Neural cell (in vitro differentiated cells): Measurements from ENCODE around the gene TTC39C. TPM values are rescaled to one million over a fixed set of nuclear protein-coding genes. Genes with fewer than 3 reads are reported as not detected.

ENCODE experiments used
- H2AFZ ChIP-seq: fragments of 200-600, 300-800 bp; sonication (generic), shearing (Covaris generic); 2 replicates; pipeline ENCODE4 v1.6.0; 2014; ENCODE audit warnings: low read depth, mild to moderate bottlenecking, antibody characterized with exemption, low read length, moderate library complexity
- H3F3A ChIP-seq: fragments of 200-600 bp; shearing (Covaris generic); 2 replicates; pipeline ENCODE4 v1.6.1; 2016; ENCODE audit warnings: mild to moderate bottlenecking, moderate library complexity, mixed read lengths, antibody characterized with exemption, low read length; ENCODE audit not compliant: insufficient read depth, poor library complexity, severe bottlenecking
- H3K27ac ChIP-seq: fragments of 200-600, 300-800 bp; sonication (generic), shearing (Covaris generic); 2 replicates; pipeline ENCODE4 v1.5.1; 2014; ENCODE audit warnings: mild to moderate bottlenecking, low read length, moderate library complexity
- H3K27me3 ChIP-seq: fragments of 300-800, 200-600 bp; sonication (generic), shearing (Covaris generic); 2 replicates; pipeline ENCODE4 v1.6.0; 2014; ENCODE audit warnings: mild to moderate bottlenecking, low read depth, low read length, moderate library complexity; ENCODE audit not compliant: insufficient read depth
- H3K36me3 ChIP-seq: fragments of 300-800, 200-600 bp; sonication (generic), shearing (Covaris generic); 2 replicates; pipeline ENCODE4 v1.5.1; 2014; ENCODE audit warnings: mild to moderate bottlenecking, antibody characterized with exemption, low read length, moderate library complexity; ENCODE audit not compliant: insufficient read depth
- H3K4me2 ChIP-seq: fragments of 300-800, 200-600 bp; sonication (generic), shearing (Covaris generic); 2 replicates; pipeline ENCODE4 v1.6.0; 2014; ENCODE audit warnings: mild to moderate bottlenecking, low read length
- H3K4me3 ChIP-seq: fragments of 300-800, 200-600 bp; sonication (generic), shearing (Covaris generic); 2 replicates; pipeline ENCODE4 v1.5.1; 2014; ENCODE audit warnings: mild to moderate bottlenecking, low read length, moderate library complexity
- H3K79me2 ChIP-seq: fragments of 200-600 bp; shearing (Covaris generic); replicated peaks from 2 replicates; pipeline ENCODE4 v1.6.0; 2014; ENCODE audit warnings: mild to moderate bottlenecking, low read length, moderate library complexity; ENCODE audit not compliant: insufficient read depth
- H3K9ac ChIP-seq: fragments of 300-800, 200-600 bp; sonication (generic), shearing (Covaris generic); 2 replicates; pipeline ENCODE4 v1.6.1; 2016; ENCODE audit warnings: mild to moderate bottlenecking, low read length, mixed read lengths
- H3K9me2 ChIP-seq: fragments of 200-600 bp; shearing (Covaris generic); 2 replicates; pipeline ENCODE4 v1.6.1; 2016; ENCODE audit warnings: mild to moderate bottlenecking, low read length, mixed read lengths; ENCODE audit not compliant: insufficient read depth
- H3K9me3 ChIP-seq: fragments of 200-600, 300-800 bp; sonication (generic), shearing (Covaris generic); 2 replicates; pipeline ENCODE4 v1.6.1; 2016; ENCODE audit warnings: mild to moderate bottlenecking, mixed run types, low read length, moderate library complexity, mixed read lengths
- H4K20me1 ChIP-seq: fragments of 200-600 bp; shearing (Covaris generic); 2 replicates; pipeline ENCODE4 v1.6.1; 2016; ENCODE audit warnings: mild to moderate bottlenecking, mixed run types; ENCODE audit not compliant: insufficient read depth
- CTCF ChIP-seq: fragments of 450-650 bp; IDR thresholded peaks from 2 replicates; pipeline ENCODE4 v1.5.1; 2014; ENCODE audit warnings: antibody characterized with exemption, mild to moderate bottlenecking, moderate library complexity; ENCODE audit not compliant: poor library complexity, severe bottlenecking
- EP300 ChIP-seq: fragments of 450-650 bp; conservative IDR thresholded peaks from 2 replicates; pipeline ENCODE4 v1.6.1; 2014; ENCODE audit warnings: antibody characterized with exemption, mild to moderate bottlenecking, moderate library complexity; ENCODE audit not compliant: poor library complexity, severe bottlenecking
- EZH2 ChIP-seq: fragments of 200-600, 300-800 bp; shearing (Covaris generic), sonication (generic); IDR thresholded peaks from 2 replicates; pipeline ENCODE4 v1.6.1; 2014; ENCODE audit warnings: antibody characterized with exemption, low read length, borderline replicate concordance, mild to moderate bottlenecking; ENCODE audit not compliant: insufficient read depth, poor library complexity, severe bottlenecking
- MXI1 ChIP-seq: fragments of 450-650 bp; conservative IDR thresholded peaks from 2 replicates; pipeline ENCODE4 v1.6.1; 2014; ENCODE audit warnings: antibody characterized with exemption, mild to moderate bottlenecking; ENCODE audit not compliant: poor library complexity, severe bottlenecking
- POLR2AphosphoS5 ChIP-seq: IDR thresholded peaks from 2 replicates; pipeline ENCODE4 v1.6.1; 2012
- RAD21 ChIP-seq: fragments of 450-650 bp; conservative IDR thresholded peaks from 2 replicates; pipeline ENCODE4 v1.6.1; 2014; ENCODE audit warnings: antibody characterized with exemption, mild to moderate bottlenecking, moderate library complexity
- REST ChIP-seq: IDR thresholded peaks from 2 replicates; pipeline ENCODE4 v1.6.1; 2012; ENCODE audit warnings: borderline replicate concordance
- SMC3 ChIP-seq: fragments of 450-650 bp; conservative IDR thresholded peaks from 2 replicates; pipeline ENCODE4 v1.6.1; 2014; ENCODE audit warnings: antibody characterized with exemption, mild to moderate bottlenecking, moderate library complexity; ENCODE audit not compliant: poor library complexity
- TAF1 ChIP-seq: IDR thresholded peaks from 2 replicates; pipeline ENCODE4 v1.6.1; 2012; ENCODE audit warnings: low read depth
- polyA plus RNA-seq: library from polyadenylated mRNA; depleted of rRNA; stranded (reverse); fragments of >200 nt; gene quantifications from 2 replicates; pipeline ENCODE4 v1.2.3, GENCODE V29; 2014

The TTC39C gene
- polyA plus RNA-seq, 1 donor from 2014 or later = 19.9 TPM

- no peak overlapping the region for H3K4me3 ChIP-seq
- H4K20me1 ChIP-seq = no peaks in the 10 kb centered on the region
- H3K27me3 ChIP-seq = no peaks in the 10 kb centered on the region
- H3K4me2 ChIP-seq = no peak overlapping the region
- no peak overlapping the region for H2AFZ ChIP-seq
- no peak overlapping the region for H3K9ac ChIP-seq
- H3K79me2 ChIP-seq = peaks cover 3% of the 10 kb centered on the region
- no peak for TF ChIP-seq MXI1
- TF ChIP-seq RAD21 = no peak
- no peak for TF ChIP-seq CTCF
- no peak for TF ChIP-seq TAF1
- TF ChIP-seq REST = no peak
- TF ChIP-seq EZH2 = no peak
- no peak for TF ChIP-seq POLR2AphosphoS5
- TF ChIP-seq EP300 = no peak
- TF ChIP-seq SMC3 = no peak
- no peaks in the 10 kb centered on the region for H3F3A ChIP-seq
- H3K9me2 ChIP-seq = no peaks in the 10 kb centered on the region
- no peak overlapping the region for H3K27ac ChIP-seq
- no peaks in the 10 kb centered on the region for H3K36me3 ChIP-seq
- no peaks in the 10 kb centered on the region for H3K9me3 ChIP-seq
These were observed 9.9 kb downstream of the TTC39C start for GRCh38 chr18:24024425-24024824.

GRCh38 chr18:24026457-24026856 is 11.9 kb downstream of the TTC39C start:
- H3K36me3 ChIP-seq = no peaks in the 10 kb centered on the region
- H3K9me2 ChIP-seq = no peaks in the 10 kb centered on the region
- no peaks in the 10 kb centered on the region for H3K9me3 ChIP-seq
- no peak overlapping the region for H3K4me3 ChIP-seq
- H3F3A ChIP-seq = no peaks in the 10 kb centered on the region
- no peak overlapping the region for H2AFZ ChIP-seq
- H4K20me1 ChIP-seq = no peaks in the 10 kb centered on the region
- no peak overlapping the region for H3K9ac ChIP-seq
- H3K27ac ChIP-seq = no peak overlapping the region
- TF ChIP-seq EP300 (no peak), POLR2AphosphoS5 (no peak), SMC3 (no peak), RAD21 (no peak), TAF1 (no peak)
- peaks cover 3% of the 10 kb centered on the region for H3K79me2 ChIP-seq
- H3K27me3 ChIP-seq = no peaks in the 10 kb centered on the region
- H3K4me2 ChIP-seq = no peak overlapping the region
